ENCODE measurements around the gene ARF1. TPM values are rescaled to one million over a fixed set of nuclear protein-coding genes. Genes with fewer than 3 reads are reported as not detected.
A peak's percentile ranks its signal among the peaks of the same experiment; 100 is the strongest.
"Not testable (repeated sequence)": the region's sequence is repeated elsewhere in the genome, so short reads cannot be mapped to it uniquely, and the experiment has no call there.

Gene ARF1
- total RNA-seq, 1 experiment from 2014 or later: 292 TPM

DNA sequence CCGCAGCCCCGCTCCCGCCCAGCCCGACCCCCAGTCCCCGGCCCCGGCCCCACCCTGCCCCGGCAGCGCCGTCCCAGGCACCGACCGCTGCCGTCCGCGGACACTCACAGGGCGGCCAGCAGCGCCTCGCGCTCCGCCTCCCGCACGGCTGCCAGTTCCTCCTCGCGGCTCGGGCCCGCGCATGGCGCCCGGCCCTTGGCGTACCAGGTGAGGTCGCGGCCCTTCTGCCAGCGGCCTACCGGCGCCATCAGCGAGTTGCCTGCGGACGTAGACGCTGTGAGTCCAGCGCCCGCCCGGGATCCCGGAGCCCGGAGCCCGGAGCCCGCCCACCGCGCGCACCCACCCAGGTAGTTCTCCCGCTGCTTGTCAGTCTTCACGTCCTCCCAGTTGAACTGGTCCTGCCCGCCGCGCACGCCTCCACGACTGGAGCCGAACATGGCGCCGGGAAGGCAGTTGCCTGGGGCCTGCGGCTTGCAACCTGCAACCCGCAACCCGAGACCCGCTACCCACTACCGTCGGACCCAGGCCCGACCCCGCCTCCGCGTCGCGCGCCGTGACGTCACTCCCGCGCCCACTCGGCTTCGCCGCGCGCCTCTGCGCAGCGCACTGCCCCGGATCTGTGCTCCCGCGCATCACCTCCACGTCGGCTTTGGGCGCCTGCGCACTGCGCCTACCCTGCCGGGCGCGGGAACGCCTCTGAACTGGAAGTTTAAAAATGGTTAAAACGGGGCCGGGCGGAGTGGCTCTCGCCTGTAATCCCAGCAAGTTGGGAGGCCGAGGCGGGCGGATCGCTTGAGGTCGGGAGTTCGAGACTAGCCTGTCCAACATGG is 20.5 kb downstream of the ARF1 start, which contains the start of gene C1orf35:
C1orf35 (minus strand) TSS at position 535 of the 830 bp plus-strand sequence; CDS start at position 437, 98 bp downstream.
- peak; percentile 83 for DNase-seq (ENCODE audit: low spot score)

DNA sequence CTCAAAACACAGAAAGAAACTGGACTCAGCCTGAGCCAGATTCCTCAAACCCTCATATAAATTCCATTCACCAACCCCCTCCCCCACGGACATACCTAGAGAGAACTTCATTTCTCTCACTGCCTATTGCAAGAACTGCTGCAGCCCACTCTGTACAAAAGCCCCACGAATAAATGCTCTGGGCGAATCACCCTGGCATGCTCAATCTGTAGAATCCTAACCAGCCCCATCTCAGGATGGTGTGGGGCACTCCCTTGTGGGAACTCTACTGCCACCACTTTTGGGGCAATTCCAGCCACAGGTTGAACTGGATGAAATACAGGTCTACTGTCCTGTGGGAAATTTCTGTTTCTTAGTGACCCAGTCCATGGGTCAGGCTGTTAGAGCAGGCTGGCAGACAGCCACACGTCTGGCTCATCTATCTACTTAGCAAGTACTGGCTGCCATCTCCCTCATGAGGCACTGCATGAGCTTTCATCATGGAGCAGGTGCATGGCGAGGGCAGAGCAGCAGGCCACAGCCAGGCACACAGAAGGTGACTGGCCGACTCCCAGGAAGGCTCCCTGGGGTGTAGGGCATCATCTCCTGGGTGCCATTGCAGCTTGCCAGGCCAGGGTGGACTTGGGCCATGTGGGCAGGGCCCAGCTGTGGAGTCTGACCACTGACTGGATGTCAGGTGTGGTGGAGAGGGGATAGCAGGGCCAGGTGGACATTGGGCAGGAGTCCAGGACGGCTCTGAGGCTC is 22.2 kb downstream of the ARF1 start:
- DNase-seq (ENCODE audit: low spot score): no peak

DNA sequence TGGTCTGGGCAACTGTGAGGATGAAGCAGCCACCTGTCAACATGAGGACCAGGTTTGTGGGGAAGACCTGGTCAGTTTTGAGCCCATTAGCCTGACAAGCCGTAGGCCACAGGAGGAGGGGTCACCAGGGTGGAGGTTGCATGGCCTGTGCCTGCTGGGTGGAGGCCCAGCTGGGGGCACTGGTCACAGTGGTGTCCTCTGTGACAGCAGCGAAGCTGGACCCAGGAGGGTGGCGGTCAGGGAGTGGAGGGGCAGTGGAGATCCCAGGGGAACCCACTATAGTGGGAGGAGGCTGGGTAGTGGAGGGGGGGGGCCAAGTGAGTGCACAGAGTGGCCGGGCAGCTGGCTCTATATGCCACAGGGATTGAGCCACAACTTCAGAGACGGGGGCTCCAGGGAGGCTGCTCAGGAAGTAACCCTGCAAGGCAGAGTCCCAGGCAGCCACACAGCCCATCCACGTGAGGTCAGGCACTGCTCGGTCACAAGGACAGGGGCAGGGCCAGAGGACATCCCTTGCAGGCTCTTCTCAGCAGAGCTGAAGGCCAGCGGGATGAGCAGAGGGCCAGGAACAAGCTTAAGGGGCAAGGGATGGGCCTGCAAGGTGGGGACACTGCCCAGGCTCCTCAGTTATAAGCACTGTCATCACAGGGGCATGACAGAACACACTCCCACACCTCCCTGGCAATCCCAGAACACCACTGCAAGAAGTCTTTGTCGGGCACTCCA is 22.9 kb downstream of the ARF1 start:
- no peak for DNase-seq (ENCODE audit: low spot score)

DNA sequence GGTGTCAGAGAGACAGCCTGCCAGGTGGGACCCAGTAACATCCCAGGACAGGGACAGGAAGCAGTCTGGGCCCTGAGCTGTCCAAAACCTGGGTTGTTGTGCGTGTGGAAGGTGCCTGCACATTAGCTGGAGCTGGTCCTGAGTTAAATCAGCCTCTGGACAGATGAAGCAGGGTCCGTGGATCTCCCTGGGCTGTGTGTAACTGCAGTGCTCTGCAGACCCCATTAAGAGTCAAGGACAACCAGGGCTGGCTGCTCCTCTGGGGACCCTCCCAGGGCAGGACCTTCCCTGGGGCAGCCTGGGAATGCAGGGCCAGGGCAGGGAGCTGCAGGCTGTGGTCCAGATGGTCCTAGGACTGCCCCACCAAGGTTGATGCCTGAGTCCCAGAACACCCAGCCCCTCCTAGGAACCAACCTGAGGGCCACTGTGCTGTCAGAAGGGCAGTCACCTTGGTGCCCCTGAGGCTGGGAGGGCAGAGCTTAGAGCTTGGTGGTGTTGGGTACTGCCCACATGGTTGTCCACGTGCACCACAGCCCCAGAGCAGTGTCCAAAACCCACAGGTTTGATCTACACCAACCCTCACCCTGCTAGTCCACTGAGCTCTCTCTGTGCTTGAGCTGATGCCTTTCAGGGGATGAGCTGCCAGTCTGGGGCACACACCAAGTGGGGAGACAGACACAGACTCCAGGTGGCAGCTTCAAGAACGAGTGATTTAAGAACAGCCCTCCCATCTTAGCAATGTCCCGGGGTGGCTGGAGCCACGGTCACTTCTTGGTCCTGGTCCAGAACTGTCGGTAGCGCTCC is 23.7 kb downstream of the ARF1 start:
- DNase-seq (ENCODE audit: low spot score): no peak

DNA sequence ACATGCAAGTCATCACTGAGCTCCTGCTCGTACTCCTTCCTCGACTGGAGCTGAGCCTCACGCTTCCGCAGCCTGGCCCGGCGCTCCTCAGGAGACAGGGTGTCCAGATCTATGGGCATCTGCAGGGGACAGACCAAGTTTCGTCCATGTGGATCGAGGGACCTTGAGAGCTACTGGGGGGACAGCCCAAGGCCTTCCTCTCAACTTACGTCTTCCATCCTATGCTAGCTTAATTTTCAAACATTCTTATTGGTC is 24.2 kb downstream of the ARF1 start:
- no peak for DNase-seq (ENCODE audit: low spot score)

DNA sequence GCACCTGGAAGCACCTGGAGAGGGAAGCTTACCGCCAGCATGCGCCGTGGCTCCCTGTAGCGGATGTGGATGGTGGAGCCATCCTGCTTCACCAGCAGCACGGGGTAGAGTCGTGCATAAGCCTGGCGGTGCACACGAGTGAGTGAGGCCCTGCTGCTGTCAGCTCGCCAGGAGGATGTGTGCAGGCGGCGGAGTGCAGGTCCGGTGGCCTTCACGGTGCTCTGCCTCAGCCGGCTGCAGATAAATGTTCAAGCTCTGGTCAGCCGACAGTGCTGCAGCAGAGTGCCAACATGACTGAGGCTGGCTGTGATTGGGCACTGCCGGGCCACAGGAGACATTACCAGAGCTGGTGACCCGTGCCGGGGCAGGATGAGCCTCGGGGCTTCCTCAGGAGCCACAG is 25.1 kb downstream of the ARF1 start:
- DNase-seq (ENCODE audit: low spot score): no peak

DNA sequence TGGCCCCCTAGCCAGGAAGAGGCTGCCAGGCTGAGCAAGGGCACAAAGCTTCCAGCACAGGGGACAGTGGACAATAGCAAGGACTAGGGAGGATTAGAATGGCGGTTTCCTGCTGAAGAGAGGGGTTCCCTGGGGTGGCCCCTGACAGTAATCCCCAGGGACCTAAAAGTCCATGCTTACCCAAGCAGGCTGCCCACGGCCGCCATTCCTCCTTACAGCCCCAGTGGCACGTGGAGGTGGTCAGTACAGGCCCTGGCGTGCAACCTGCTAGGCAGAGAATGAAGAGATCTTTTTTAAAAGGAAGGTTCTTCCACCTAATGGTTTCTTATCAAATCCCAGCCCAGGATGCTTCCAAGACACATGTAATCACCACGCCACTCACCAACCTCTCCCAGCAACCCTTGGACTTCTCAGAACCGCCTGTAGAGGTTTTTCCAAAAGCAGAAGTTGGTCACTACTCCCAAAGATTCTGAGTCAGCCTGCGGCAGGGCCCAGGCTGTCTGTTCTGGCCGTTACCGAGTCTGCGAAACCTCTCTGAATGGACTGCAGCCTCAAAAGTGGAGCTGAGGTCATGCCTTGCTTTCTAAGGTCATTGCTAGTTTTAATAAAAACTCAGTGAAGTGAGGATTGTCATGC is 25.7 kb downstream of the ARF1 start:
- DNase-seq (ENCODE audit: low spot score): no peak

DNA sequence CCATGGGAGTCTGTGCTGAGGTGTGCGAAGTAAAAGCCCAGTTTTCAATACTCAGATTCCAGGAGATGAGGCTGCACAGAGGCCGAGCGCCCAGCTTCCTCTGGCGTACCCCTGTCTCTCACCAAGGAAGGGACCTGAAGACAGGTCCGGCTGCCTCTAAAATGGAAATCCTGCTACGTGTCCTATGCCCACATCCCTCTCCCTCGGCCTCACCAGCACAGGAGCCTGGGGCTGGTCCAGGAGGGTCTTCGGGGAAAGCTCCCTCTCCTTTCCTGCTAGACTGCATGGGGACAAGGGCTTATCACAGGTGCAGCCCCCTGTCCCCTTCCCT is 26.2 kb downstream of the ARF1 start:
- no peak for DNase-seq (ENCODE audit: low spot score)

DNA sequence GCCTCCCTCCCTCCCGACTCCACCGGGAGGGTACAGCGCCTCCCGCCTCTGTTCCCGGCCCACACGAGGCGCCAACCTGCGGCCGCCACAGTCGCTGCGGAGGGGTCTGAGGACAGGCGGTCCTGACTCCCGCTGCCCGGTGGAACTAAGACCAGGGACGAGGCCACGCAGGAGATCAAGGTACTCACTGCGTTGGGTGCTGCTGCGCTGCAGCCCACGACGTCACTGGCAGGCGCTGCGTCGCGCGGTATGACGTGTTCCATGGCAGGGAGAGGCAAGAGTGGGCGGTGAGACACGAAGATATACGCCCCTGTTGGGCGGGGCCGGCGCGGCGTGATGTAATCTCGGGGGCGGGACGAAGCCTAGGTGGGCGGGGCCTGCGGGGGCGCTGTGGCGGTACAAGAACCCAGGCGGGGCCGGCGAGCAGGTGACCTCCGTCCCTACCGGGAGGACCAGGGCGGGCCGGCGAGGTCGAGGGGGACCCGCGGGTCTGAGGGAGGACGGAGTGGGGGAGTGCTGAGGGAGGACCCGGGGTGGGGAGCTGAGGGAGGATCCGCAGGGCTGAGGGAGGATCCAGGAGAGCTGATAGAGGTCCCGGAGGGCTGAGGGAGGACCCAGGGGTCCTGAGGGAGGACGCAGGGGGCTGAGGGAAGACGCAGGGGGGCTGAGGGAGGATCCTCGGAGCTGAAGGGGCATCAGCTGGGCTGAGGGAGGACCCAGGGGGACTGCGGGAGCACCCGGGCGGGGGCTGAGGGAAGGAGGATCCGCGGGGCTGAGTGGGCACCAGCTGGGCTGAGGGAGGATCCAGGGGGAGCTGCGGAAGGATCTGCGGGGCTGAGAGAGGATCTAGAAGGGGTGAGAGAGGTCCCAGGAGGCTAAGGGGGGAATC is 26.8 kb downstream of the ARF1 start, which contains the start of gene MRPL55:
MRPL55 (minus strand) TSS at position 227 of the 889 bp plus-strand sequence. CDS start 1,039 bp downstream, outside the sequence.
- peak; percentile 94 for DNase-seq (ENCODE audit: low spot score)

DNA sequence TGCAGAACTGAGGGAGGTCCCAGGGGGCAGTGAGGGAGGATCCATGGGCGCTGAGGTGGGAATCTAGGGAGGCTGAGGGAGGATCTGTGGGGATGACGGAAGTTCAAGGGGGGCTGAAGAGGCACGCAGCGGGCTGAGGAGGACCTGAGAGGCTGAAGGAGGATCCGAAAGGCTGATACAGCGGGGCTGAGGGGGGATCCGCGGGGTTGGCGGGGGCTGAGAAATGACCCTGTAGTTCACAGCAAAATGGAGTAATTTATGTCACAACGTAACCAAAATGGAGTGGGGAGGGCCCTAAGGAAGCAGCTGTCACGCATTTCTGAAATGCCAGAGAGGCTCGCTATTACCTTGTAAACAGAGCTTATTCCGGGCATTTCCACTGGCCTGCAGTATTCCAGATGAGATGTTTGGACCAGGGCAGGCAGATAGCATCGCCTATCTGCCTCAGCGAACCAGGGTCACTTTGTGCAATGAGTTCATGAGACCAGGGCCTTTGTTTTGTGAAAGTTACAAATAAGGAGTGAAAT is 27.5 kb downstream of the ARF1 start:
- DNase-seq (ENCODE audit: low spot score): peak; percentile 36

DNA sequence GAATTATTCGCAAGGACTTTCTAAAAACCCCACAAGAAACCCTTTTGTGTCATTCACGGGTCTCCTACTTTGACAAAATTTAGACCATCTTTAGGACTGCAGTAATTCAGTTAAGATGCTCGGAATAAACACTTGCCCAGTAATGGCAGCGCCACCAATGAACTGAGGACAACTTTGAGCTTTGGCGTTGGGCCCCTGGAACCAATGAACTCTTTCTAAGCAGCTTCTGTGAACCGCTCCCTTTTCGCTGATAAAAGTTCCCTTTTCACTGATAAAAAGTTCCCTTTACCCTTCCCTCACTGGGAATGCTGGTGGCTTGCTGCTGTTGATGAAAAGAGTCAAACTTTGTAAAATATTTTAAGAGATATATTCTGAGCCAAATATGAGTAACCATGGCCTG is 28.0 kb downstream of the ARF1 start:
- no peak for DNase-seq (ENCODE audit: low spot score)

DNA sequence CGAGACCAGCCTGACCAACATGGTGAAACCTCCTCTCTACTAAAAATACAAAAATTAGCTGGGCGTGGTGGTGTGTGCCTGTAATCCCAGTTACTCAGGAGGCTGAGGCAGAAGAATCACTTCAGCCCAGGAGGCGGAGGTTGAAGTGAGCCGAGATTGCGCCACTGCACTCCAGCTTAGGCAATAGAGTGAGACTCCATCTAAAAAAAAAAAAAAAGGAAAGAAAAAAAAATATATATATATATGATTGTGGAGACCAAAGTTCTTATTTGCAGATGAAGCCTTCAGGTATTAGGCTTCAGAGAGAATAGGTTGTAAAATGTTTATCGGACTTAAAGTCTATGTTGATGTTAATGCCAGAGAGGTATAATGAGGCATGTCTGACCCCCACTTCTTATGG is 28.8 kb downstream of the ARF1 start:
- DNase-seq (ENCODE audit: low spot score): not testable (repeated sequence)

DNA sequence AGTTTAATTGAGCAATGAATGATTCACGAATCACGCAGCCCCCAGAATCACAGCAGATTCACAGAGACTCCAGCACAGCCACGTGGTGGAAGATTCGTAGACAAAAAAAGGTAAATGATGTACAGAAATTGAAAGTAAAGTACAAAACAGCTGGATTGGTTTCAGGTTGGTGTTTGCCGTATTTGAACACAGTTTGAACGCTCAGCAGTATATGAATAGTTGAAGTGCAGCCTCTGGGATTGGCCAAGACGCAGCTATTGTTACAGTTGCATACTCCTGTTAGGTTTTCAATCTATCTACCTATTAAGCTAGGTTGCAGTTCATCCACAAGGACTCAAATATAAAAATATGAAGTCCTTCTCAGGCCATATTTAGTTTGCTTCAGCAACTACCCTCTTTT is 29.7 kb downstream of the ARF1 start:
- no peak for DNase-seq (ENCODE audit: low spot score)

DNA sequence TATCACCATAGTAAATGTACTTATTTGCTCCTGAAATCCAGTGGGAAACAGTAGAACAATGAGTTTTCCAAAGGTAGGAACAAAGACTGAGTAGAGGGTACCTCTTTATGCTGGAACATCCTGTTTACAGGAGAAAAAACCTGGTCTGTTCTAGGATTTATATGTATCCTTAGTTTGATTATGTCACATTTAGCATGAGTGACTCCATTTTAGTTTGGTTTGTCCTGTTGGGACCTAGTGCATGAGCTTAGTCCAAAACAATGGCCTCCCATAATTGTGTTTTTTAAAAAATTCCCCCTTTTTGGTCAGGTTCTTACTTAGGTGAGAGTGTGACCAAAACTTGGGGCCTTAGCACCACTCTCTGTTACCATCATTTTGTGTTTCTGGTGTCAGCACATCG is 30.1 kb downstream of the ARF1 start:
- no peak for DNase-seq (ENCODE audit: low spot score)

DNA sequence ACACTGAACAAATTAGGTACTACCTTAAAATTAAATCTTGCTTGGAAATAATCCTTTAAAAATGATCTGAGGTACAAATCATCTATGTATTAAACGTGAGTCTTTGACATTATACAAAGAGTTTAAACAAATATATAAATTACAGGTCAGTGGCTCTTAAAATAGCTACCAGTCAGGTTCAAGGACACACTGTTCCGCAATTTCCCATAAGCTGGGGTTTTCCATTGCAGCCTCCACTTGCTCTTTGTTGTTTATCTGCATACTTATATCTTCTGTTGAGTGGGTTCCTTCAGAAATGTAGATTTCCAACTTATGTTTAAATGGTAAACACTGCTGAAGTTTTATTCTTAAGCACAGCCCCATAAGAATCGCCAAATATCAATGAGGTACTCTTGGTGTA is 32.3 kb downstream of the ARF1 start:
- no peak for DNase-seq (ENCODE audit: low spot score)

DNA sequence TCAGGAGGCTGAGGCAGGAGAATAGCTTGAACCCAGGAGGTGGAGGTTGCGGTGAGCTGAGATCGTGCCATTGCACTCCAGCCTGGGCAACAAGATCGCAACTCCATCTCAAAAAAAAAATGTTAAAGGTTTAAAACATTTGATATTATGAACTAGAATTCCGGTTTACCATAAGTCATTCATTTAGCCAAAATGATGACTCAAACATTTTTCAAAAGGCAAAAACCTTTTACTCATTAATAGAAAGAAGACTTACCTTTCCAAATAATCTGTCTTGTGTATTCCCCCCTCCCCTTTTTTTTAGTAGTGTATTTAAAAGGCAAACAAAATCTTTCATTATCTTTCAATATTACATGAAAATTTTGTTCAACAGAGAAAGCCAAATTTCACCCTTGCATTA is 34.8 kb downstream of the ARF1 start:
- DNase-seq (ENCODE audit: low spot score): no peak

DNA sequence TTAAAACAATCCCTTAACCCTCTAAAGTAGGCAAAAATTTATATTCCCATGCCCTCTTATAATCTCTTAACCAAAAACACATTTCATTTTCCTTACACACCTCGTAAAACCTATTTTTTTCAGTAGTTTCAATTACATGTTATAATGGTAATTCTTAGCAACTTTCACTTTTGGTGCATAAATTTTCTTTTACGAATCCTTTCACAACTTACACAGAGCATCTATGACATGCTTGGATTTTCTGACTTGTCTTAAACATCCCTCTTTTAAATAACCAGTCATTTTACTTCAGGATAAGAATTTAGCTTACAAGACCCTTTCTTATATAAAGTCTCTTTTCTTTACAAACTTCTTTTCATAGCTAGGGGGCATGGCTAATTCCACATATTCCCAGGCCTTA is 35.5 kb downstream of the ARF1 start:
- DNase-seq (ENCODE audit: low spot score): no peak

DNA sequence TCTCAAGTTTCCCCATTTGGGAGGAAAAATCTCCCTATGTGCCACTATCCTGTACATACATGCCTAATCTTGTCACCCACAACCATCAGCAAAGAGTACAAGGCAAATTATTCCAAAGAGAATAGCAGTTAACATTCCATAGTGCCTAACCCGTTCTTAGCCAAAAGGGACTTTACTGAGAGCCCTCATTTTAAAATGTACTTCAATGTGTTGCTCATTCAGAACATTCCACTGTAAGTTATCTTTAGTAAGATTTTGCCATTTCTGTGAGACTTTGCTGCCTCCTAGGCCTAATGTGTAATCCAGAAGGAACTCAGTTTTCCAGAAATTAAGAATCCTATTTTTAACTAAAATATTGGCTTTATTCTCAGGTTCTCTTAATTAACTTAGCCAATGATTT is 37.8 kb downstream of the ARF1 start:
- DNase-seq (ENCODE audit: low spot score): no peak

DNA sequence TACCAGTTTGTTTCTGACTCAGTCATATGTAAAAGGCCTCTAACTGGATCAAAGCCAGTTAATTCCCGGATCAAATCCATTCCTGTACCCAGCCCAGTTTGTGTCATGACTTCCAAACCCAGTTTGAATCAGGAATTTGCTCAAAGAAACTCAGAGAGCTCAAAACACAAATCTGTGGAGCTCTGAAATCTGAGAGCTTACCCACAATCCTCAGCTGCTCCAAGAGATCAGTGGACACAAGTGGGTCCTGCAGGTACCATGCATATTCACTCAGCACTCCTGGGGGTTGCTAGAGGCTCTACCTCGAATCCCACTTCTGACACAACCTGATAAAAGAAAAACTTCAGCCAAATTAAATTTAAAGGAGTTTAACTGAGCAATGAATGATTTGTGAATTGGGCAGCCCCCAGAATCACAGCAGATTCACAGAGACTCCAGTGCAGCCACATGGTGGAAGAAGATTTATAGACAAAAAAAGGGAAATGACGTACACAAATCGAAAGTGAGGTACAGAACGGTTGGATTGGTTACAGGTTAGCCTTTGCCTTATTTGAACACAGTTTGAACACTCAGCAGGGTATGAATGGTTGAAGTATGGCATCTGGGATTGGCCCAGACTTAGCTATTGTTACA is 38.5 kb downstream of the ARF1 start:
- no peak for DNase-seq (ENCODE audit: low spot score)

Measured in A172 (cell line).